GM18526 (cell line): Measurements from ENCODE around the gene RYR3.

Experiments used
- POLR2A ChIP-seq: IDR thresholded peaks from 3 replicates; pipeline ENCODE4 v1.6.1; 2011; ENCODE audit not compliant: insufficient read length; ENCODE audit errors: extremely low read depth

The RYR3 gene

DNA sequence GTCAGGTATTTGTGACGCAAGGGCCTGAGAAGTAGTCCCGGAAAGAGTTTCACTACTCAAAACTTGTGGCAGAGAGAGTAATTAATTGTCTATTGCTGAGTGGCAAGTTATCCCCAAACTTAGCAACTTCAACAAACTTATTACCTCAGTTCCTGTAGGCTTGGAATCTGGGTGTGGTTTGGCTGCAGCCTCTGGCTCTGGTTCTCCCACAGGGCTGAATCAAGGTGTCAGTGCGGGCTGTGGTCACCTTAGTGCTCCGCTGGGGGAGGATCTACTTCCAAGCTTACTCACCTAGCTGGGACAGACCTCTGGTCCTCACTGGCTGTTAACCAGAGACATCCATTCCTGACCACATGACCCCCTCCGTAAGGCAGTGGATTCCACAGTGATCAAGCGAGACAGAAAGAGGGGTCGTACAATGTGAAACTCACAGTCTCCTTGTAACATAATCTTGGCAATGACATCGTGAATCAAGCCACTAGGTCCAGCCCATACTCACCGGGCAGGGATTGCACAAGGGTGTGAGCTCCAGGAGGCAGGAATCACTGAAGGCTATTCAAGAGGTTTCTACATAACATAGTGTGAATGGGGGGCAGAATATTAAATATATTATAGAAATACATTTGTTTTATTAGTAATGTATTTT, 138.3 kb downstream of the RYR3 start:
- TF ChIP-seq POLR2A = no peak

DNA sequence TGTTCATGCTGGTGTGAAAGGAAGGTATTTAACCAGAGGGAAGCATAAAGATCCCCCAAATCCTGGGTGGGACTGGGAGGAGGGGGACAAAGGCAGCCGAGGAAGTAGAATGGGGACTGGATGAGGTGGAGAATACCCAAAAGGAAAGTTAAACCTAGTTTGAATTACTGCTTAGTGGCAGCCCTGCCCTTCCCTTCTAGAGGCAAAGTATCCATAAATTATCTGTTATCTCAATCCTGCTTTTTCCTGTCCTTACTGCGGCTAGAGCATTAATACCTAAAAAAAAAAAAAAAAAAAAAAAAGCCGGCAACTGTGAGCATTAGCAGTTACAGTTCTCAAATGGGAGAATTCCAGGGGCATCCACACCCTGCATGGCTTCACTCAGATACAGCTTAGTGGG, 139.0 kb downstream of the RYR3 start:
- no peak for TF ChIP-seq POLR2A

DNA sequence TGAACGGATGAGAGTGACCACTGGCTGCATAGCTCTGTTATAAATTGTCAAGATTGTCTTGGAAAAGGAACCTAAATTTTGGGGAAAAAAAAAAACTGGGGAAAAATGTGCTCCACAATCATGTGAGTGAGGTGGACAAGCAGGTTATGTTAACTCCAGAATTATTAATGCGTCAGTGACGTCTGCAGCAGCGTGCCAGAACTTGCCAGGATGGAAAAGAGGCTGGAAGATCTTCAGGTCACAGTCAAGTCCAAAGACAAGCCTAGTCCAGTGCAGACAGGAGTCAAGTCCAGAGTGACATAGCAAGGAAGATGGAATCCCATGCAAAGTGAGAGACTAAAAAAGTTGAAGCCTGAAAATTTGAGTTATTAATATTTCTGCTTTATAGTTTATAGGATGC, 140.6 kb downstream of the RYR3 start:
- TF ChIP-seq POLR2A = no peak

DNA sequence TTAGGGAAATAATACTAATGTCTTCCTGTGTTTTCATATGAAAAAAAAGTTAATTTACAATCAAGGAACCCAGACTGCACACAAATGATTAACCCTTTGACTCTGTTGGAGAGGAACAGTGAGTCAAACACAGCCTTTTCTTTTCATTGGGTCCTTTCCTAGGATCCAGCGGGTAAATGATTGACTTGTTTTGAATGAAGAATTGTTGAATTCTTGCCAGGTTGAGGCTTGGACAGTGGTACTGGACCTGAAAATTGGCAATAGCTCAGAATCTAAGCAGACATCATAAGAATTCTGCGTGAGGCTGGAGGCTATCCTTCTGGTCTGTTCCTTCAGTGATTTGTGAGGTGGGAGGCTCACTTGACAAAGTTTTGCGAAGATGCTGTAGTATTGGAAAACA, 143.0 kb downstream of the RYR3 start:
- no peak for TF ChIP-seq POLR2A

DNA sequence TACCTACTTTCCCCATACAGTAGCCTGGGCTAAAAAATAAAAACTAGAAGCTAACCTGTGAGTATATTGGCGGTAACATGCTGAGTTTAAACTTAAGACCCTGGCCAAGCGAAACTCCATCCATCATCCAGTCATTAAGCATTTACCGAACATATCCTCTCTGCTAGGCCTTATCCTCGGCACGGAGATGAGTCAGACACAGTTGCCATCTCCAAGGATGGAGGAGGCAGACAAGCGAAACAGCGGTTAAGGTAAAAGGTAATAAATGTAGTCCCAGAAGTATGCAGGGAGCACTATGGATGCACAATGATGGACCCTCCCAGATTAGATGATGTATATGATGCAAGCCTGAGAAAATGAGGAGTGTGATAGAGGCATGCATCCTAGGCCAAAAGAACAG, 143.6 kb downstream of the RYR3 start:
- no peak for TF ChIP-seq POLR2A

DNA sequence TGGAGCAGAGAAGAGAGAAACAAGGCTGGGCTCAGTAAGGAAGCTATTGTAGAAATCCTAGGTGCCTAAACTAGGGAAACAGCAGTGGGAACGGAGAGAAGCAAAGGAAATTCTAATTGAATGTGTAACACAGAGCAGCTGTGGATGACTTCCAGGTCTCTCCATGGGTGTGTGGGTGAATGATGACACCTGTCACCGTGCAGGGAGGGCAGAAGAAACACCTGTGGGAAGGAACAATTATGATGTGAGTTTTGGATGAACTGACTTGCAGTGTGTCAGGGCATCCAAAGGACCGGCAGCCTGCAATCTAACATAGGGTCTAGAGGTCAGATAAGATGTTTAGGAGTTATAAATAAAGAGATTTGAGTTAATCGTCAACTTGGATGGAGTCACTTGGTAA, 144.2 kb downstream of the RYR3 start:
- TF ChIP-seq POLR2A = no peak

DNA sequence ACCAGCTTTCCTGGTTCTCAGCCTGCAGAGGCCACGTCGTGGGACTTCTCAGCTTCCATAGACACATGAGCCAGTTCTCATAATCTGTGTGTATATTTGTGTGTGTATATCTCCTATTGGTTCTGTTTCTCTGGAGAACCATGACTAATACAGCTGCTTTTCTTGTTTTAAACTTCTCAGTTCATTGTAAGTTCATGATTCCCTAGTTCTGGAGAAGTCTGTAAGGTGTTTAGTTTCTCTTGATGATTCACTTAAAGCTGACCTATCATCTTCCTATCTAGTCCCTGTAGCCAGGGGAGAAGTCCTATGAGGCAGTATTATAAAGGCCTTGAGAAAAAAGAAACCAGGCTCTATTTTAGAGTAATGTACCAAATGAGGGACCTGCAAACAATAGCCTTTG, 147.7 kb downstream of the RYR3 start:
- TF ChIP-seq POLR2A = no peak

DNA sequence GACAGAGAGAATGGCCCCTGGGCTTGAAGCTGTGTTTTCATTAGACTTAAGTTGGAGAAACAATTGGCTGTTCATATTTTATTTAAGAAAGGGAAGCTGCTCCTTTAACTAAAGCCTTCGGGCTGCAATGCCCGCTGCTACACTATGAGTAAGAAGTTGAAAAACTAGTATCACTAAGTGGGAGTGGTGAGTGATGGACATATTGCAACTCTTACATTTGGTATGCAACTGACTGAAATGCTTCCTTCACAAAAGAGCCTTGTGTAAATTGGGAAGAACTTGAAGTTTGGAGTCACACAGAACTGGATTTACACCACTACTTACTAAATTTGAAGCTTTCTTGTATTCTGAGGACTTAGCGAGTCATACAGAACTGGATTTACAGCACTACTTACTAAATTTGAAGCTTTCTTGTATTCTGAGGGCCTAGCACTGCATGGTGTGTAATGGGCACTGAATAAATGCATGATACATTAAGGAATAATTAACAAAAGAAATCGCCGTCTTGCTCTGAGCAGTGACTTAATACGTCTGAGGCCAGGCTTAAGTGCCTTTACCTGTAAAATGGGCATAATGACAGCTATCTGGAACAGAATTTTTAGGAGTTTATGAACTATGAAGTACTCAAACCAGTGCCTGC, 149.5 kb downstream of the RYR3 start:
- TF ChIP-seq POLR2A = no peak

DNA sequence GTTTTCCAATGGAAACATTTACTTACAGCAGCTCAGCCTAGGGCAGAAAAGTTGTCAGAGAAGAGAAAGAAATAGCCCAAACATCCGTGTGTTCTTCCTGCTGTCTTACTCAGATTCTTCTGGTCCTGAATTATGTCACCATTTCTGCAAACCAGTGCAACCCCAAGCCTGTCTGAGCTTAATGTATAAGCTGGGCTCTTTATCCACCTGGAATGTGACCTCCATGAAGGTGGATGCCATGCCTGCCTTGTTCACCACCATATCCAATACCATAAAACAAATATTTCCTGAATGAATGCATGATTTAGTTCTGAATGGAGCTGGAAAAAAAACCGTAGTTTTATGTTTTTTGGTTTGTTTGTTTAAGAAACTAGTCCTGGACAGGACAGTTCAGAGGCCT, 150.9 kb downstream of the RYR3 start:
- TF ChIP-seq POLR2A = no peak

DNA sequence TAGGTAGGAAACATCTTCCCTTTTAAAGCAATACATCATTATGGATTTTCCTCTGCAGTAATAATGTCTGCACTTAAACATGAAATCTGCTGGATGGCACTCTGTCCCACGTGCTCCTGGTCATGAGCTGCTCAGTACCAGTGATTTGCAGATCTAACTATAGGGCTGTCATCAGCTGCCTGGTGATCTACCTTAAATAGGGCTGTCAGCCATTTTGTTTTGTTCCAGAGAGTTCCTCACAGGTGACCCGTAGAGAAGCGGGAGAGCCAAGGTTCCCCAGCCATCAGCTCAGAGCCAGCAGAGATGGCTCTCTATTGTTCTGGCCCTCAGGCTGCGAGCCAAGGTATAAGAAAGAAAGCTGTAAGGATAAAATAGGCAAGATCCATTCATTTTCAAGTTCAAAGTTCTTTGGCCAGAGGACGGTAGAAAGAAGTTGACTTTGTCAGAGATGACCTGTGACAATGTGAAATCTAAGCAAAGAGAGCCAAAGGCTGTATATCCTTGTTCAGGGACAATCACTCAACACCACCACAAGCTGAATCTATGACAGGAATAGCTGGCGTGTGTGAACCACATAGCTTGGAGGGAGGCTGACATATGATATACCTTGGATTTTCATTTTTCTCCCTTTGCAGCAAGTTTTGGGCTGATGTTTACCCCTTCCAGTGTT, 156.5 kb downstream of the RYR3 start:
- TF ChIP-seq POLR2A = no peak

DNA sequence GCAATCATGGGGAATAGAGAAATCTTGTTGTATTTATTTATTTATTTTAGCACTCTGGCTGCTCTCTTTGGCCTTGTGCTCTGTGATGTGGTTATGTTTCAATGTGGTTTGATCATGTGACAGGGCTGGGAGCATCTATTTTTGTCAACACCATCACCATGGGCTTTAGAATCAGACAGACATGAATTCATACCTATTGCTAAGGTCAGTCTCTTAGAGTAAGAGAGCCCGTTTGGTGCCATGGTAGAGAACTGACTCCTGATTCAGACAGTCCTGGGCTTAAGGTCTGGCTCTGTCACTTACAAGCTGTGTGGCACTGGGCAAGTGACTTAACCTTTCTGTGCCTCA, 157.0 kb downstream of the RYR3 start:
- no peak for TF ChIP-seq POLR2A

DNA sequence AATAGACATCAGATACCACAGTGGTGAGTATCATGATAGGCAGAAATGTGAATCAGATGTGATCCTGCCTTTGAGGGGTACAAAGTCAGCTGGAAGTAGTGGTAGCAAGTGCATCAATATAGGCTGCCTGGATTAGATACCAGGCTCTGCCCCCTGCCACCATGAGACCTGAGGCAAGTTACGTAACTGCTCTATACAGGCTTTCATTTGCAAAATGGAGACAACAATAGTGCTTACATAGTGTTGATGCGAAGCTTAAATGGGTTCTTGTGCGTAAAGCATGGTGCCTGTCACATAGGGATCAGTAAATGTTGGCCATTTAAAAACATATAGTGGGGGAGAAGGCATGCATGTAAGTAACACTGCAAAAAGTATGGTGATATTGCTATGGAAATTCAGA, 158.0 kb downstream of the RYR3 start:
- no peak for TF ChIP-seq POLR2A

DNA sequence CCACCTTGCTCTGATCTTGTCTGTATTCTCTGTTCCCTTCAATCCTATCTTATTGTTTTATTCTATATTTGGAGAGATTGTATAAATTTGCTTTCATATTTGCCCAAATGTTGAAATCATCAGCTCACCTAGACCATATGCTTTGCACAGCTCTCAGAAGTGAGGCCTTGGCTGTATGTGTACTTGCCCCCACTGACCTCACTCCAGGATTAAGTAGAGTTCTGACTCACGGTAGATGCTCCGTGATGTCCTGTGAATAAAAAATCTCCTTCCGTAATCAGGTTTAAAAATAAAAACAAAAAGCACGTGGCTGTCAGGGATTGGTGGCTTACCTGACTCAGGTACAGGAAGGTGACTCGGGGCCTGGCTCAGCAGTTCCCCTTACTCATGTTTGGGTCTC, 162.2 kb downstream of the RYR3 start:
- TF ChIP-seq POLR2A = no peak

DNA sequence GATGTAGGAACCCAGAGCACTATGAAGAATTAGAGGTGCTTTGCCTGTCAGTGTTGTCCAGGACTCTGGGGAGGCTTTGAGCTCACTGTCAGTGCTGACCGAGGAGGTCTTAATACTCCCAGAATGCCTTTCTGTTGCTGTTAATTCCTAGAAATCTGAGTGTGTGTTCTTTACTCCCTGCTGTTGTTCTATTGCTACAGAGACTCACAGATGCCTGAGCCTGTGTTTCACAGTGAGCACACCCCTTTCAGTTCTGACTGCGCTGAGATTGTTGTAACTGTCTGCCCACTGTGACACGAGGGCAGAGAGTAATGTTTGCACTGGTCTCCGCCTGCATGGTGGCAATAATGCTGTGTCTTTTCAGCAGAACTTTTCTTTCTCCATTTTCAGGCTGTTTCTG, 162.9 kb downstream of the RYR3 start:
- TF ChIP-seq POLR2A = no peak

DNA sequence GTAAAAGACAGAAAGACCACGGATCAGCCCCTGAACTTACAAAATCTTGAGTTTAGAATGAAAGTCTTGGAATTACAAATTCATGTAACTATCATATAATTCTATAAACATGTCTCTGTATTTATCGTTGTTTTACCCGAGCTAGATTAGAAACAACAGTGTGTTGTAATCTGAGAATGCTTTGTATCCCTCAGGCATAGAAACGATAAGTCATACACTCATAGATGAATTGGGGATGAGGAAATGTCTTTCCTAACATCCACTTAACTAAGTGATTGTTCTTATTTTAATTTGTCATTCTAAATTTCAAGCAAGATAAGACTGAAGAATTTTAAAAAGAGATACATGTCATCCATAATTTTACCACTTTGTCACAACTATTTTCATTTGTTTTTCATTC, 165.3 kb downstream of the RYR3 start:
- TF ChIP-seq POLR2A = no peak

DNA sequence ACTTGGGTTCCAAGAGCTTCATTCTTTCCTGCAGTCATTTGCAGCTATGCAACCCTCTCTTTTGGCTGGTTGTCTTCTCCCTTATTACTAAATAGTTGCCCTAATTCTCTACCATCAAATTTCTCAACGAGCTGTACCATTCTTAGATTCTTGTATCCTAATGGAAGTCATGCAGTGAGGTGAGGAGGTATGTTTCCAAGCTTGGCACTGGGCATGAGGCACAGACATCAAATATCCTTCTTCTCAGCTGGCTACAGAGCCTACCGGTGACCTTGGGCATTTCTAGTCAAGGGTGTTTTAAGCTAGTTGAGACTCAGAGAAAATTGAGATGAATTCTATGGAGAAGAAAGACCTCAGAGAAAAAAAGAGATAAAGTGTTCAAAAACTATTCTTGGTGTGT, 166.1 kb downstream of the RYR3 start:
- TF ChIP-seq POLR2A = no peak

DNA sequence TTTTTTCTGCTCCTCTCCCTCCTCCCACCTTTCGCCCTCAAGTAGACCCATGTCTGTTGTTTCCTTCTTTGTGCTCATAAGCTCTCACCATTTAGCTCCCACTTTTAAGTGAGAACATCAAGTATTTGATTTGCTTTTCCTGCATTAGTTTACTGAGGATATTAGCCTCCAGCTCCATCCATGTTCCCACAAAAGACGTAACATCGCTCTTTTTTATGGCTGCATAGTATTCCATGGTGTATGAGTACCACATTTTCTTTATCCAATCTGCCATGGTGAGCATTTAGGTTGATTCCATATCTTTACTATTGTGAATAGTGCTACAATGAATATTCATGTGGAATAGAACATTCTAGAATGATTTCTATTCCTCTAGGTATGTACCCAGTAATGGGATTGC, 178.6 kb downstream of the RYR3 start:
- TF ChIP-seq POLR2A = no peak

DNA sequence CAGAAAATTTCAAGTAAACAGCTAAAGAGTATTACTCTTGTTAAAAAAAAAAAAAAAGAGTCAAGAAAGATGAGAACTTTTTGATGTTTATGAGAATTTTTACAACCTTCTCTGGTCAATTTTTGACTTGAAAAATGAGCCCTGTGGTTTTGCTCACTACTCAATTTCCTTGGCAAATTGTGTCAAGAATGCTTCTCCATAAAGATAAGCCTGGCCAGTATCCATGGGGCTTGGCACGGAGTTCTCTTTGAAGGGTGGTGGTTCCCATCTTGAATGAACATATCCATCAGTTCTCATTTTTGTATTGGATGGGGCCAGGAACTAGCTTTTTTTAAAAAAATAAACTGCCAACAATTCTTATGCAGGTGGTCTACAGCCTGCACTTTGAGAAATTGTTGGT, 179.9 kb downstream of the RYR3 start:
- no peak for TF ChIP-seq POLR2A
